ENCODE measurements around the gene ALPL. TPM values are rescaled to one million over a fixed set of nuclear protein-coding genes. Genes with fewer than 3 reads are reported as not detected.

The ALPL gene
- total RNA-seq, 1 experiment from 2014 or later = 0.63 TPM

DNA sequence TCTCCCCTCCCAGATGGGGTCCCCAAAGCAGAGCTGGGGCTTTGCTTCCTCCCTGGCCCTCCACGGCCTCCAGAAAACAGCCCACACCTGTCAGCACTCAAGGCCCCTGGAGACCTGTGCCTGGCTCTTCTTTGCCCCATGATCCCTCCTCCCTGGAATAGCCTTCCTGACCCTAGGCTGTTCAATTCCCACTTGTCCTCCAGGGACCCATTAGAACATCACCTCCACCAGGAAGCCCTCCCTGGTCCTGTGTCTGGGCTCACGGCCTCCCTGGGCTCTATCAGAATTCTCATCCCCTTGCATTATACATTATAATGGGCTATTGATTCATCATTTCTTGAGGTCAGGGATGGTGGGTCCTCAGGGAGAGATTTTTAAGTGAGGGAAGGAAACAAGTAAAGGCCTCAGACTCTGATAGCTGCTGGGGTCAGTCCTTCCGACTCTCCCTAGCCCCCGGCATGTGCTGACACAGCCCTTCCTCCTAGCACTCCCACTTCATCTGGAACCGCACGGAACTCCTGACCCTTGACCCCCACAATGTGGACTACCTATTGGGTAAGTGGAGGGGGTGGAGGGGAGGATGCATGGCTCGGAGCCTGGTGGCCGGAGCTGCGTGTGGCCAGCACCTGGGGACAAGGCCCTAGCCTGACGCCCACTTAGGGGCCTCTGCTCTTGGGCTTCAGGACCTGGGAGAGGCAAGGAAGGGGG is 60.8 kb downstream of the ALPL start:
- H3K36me3 ChIP-seq = no peaks in the 10 kb centered on the region
- no peak overlapping the region for H3K4me3 ChIP-seq
- no peaks in the 10 kb centered on the region for H3K27me3 ChIP-seq
- H3K27ac ChIP-seq = no peak overlapping the region
- H3K4me1 ChIP-seq = peaks cover 51% of the 10 kb centered on the region
- no peaks in the 10 kb centered on the region for H3K9me3 ChIP-seq (replicated peaks)
- DNase-seq = no peak

DNA sequence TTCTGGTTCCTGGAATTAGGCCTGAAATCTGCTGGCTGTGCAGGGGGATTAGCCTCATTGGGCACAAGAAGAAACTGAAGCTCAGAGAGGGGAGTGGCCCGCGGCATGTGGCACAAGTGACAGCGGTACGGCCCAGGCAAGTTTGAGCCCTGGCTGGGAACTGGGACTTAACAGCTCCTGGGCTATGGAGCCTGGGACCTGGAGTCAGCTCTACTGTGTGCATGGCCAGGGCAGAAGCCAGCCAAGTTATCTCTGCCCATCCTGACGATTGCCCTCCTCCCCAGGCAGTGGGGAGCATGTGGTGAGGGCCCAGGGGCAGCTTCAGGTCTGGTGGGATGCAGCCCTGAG is 61.3 kb downstream of the ALPL start:
- no peak overlapping the region for H3K4me3 ChIP-seq
- no peaks in the 10 kb centered on the region for H3K27me3 ChIP-seq
- H3K36me3 ChIP-seq = no peaks in the 10 kb centered on the region
- no peak overlapping the region for H3K27ac ChIP-seq
- DNase-seq = no peak
- no peaks in the 10 kb centered on the region for H3K9me3 ChIP-seq (replicated peaks)
- peaks cover 46% of the 10 kb centered on the region for H3K4me1 ChIP-seq

DNA sequence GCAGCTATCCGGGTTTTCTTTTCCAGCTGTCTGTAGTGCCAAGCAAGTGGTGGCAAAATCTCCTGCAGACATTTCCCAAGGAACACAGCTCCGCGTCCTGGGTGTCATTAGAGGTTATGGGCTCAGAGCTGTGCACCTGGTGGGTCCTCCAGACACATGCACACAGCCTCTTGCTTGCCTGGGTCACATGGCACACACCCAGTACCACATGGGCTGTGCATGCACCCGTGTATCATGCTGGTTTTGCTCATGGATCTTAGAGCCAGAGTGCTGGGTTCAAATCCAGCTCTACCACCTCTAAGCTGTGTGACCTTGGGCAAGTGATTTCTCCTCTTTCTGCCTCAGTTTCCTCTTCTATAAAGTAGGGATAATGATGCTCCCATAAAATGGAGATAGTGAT is 61.7 kb downstream of the ALPL start:
- Histone ChIP-seq H3K27ac (no peak overlapping the region), H3K9me3 (replicated peaks) (no peaks in the 10 kb centered on the region), H3K4me3 (no peak overlapping the region), H3K4me1 (peaks cover 42% of the 10 kb centered on the region), H3K36me3 (no peaks in the 10 kb centered on the region), H3K27me3 (no peaks in the 10 kb centered on the region)
- DNase-seq = no peak

DNA sequence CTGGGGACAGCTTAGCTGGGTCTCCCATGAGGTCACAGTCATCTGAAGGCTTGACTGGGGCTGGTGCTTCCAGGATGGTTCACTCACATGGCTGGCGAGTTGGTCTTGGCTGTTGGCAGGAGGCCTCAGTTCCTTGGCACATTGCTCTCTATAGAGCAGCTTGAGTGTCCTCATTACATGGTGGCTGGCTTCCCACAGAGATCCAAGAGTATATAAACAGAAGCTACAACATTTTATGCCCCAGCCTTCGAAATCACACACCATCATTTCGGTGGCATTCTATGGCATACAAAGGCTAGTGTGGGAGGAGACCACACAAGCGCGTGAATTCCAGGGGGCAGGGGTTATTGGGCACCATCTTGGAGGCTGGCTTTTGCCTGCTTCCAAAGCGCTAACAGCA is 63.0 kb downstream of the ALPL start:
- Histone ChIP-seq H3K36me3 (no peaks in the 10 kb centered on the region), H3K4me1 (peaks cover 35% of the 10 kb centered on the region), H3K4me3 (no peak overlapping the region), H3K27ac (no peak overlapping the region), H3K9me3 (replicated peaks) (no peaks in the 10 kb centered on the region), H3K27me3 (no peaks in the 10 kb centered on the region)
- DNase-seq = no peak

DNA sequence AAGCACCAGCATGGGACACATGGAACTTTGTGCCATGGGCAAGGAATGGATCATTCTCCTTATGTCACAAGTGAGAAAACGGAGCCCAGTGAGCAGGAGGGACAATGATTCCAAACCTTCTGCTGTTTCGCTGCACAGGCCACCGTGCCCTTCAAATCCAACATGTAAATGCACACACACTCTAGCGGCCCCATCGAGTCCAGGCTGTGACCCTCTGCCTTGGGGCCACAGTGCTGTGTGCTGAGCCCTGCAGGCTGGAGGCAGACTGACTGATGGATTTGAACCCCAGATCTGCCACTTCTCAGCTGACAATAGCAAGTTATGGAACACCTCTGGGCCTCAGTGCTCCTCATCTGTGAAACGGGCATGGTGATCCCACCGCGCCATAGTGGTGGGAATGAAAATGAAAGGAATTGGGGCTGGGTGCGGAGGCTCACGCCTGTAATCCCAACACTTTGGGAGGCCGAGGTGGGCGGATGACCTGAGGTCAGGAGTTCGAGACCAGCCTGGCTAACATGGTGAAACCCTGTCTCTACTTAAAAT is 63.6 kb downstream of the ALPL start:
- Histone ChIP-seq H3K4me3 (no peak overlapping the region), H3K36me3 (no peaks in the 10 kb centered on the region), H3K27ac (no peak overlapping the region), H3K9me3 (replicated peaks) (no peaks in the 10 kb centered on the region), H3K27me3 (no peaks in the 10 kb centered on the region), H3K4me1 (peaks cover 29% of the 10 kb centered on the region)
- DNase-seq = no peak

DNA sequence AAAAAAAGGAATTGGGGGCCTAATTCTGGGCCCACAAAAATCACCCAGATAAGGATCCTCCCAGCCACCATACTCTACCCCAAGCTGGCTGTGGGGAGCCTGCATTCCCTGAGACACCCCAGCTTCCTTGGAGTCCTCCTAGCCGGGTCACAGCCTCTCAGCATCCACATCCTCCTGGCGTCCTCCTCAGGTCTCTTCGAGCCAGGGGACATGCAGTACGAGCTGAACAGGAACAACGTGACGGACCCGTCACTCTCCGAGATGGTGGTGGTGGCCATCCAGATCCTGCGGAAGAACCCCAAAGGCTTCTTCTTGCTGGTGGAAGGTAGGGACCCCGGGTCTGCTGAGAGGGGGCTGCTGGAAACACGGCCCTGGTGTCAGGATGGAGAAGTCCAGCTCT is 64.3 kb downstream of the ALPL start:
- H3K27ac ChIP-seq = no peak overlapping the region
- no peaks in the 10 kb centered on the region for H3K27me3 ChIP-seq
- H3K9me3 ChIP-seq (replicated peaks) = no peaks in the 10 kb centered on the region
- no peak for DNase-seq
- H3K36me3 ChIP-seq = no peaks in the 10 kb centered on the region
- no peak overlapping the region for H3K4me3 ChIP-seq
- H3K4me1 ChIP-seq = peaks cover 22% of the 10 kb centered on the region

DNA sequence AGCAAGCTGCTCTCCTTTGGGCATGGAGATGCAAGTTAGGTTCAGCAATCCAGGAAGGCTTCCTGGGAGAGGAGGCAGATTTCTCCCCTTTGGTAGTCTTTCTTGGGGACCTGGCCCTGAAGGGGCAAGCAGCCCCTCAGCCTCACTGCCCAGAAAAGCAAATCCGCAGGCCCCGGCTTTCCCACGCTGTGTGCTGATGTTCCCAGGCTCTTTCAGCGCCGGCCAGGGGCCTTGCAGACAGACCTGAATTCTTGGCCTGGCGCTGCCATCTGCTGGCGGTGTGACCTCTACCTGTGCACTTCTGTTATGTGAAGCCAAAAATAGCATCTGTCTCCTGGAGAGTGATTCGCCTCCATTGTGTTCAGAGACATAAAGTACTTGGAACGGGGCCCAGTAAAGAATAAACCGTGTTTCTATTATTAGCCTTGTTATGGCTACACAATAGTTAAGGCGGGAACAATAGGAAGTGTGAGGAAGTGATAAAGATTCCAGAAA is 64.8 kb downstream of the ALPL start:
- H3K4me3 ChIP-seq = peak overlapping the region; percentile 25
- H3K4me1 ChIP-seq = peaks cover 17% of the 10 kb centered on the region
- peak; percentile 86 to 87 for DNase-seq
- H3K27me3 ChIP-seq = no peaks in the 10 kb centered on the region
- peak overlapping the region; percentile 54; the same call in 1 of the 2 replicates for H3K27ac ChIP-seq
- no peaks in the 10 kb centered on the region for H3K36me3 ChIP-seq
- H3K9me3 ChIP-seq (replicated peaks) = no peaks in the 10 kb centered on the region

DNA sequence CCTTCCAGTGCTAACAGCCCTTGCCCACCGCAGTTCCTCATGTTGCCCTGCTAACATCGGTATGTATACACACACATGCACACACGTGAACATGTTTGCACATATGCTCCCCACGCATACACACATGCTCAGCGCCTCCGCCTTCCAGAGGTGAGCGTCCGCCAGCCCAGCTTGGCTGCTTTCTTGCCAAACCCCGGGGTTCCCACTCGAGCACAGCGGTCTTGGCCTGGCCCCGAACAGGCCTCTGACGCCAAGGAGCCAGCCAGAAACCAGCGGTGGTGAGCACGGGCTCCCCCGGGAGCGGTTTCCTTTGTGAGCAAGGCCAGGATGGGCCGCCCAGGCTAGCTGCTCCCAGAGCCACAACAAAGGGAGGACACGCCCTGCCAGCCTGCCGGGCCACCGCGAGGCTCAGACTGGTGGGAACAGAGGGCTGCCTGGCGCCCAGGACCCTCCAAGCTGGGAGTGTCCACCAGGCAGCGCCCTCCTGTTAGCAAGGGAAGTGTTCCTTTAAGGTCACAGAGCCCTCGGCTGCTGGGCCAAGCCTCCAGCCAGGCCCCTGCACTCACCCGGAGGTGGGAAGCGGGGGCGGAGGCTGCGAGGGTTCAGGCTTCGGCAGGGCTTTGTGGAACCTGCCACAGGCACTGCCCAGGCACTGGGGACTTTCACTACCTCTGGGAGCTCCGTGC is 65.4 kb downstream of the ALPL start:
- Histone ChIP-seq H3K9me3 (replicated peaks) (no peaks in the 10 kb centered on the region), H3K27me3 (no peaks in the 10 kb centered on the region), H3K4me1 (peaks cover 11% of the 10 kb centered on the region), H3K27ac (peak overlapping the region; percentile 54; the same call in 1 of the 2 replicates), H3K4me3 (peak overlapping the region; percentile 25), H3K36me3 (no peaks in the 10 kb centered on the region)
- peak; percentile 82 to 91 for DNase-seq

DNA sequence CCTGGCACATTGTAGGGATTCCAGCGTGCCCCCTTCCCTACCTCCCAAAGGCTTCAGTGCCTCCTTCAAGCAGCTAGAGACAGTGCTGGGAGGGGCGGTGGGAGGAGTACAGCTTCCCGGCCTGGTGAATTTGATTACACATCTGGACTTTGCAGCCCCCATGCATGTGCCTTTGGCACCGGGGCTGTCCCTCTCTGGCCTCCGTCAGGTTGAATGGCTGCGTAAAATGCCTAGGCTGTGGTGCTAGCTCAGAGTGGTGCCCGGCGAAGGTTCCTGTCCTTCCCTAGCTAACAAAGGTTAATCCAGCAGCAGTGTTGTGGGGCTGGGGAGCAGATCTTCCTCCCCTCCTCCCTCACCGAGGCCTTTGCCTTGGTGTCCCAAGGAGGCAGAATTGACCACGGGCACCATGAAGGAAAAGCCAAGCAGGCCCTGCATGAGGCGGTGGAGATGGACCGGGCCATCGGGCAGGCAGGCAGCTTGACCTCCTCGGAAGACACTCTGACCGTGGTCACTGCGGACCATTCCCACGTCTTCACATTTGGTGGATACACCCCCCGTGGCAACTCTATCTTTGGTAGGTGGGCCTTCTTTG is 66.2 kb downstream of the ALPL start:
- H3K4me3 ChIP-seq = no peak overlapping the region
- no peaks in the 10 kb centered on the region for H3K36me3 ChIP-seq
- no peak for DNase-seq
- no peaks in the 10 kb centered on the region for H3K9me3 ChIP-seq (replicated peaks)
- H3K27ac ChIP-seq = no peak overlapping the region; the same call in 1 of the 2 replicates
- H3K27me3 ChIP-seq = no peaks in the 10 kb centered on the region
- peaks cover 5% of the 10 kb centered on the region; the same call in 1 of the 2 replicates for H3K4me1 ChIP-seq

DNA sequence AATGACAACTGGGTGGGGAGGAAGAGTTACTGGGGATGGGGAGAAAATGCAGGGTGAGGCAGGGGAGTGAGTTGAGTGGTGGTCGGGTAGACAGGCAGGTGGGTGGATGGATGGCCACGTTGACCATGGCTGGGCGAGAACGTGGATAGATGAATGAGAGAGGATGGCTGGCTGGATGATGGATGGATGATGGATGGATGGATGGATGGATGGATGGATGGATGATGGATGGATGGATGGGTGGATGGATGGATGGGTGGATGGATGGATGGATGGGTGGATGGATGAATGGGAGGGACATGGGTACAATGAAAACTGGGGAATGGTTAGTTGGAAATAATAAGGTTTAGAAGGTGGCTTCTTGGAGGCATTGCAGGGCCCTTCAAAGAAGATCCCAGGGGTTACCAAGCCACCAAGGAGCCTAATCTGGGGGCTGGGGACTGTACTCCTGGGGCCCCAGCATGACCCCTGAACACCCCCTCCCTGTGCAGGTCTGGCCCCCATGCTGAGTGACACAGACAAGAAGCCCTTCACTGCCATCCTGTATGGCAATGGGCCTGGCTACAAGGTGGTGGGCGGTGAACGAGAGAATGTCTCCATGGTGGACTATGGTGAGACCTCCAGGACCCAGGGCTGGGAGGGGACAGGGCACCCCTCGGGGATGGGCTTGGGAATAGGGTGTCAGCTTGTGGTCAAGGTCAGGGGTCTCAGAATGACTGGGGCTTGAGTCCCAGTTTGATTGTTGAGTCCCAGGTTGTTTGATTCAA is 67.0 kb downstream of the ALPL start:
- peaks cover 5% of the 10 kb centered on the region; the same call in 1 of the 2 replicates for H3K4me1 ChIP-seq
- H3K27me3 ChIP-seq = no peaks in the 10 kb centered on the region
- no peak for DNase-seq
- no peak overlapping the region for H3K4me3 ChIP-seq
- no peaks in the 10 kb centered on the region for H3K36me3 ChIP-seq
- no peak overlapping the region for H3K27ac ChIP-seq
- H3K9me3 ChIP-seq (replicated peaks) = no peaks in the 10 kb centered on the region

DNA sequence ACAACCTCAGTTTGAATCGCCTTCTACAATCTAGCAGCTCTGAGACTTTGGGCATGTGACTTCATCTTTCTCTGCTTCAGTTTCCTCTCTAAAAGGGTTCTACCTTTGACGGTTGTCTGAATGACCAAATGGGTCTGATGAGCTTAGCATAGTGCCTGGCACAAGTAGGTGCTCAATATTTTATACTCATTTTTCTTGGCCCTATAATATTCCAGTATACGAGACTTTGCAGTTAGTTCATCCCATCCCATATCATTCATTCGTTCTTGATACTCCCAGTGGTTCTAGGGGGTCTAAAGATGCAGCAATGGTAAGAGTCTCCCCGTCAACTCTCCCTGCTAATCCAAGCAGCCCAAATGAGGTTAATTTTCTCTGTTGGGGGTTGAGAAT is 67.6 kb downstream of the ALPL start:
- Histone ChIP-seq H3K4me3 (no peak overlapping the region), H3K36me3 (no peaks in the 10 kb centered on the region), H3K27ac (no peak overlapping the region), H3K9me3 (replicated peaks) (0 out of 2 replicates have a peak, but pooled peaks cover 1% of the 10 kb centered on the region), H3K27me3 (no peaks in the 10 kb centered on the region), H3K4me1 (peaks cover 5% of the 10 kb centered on the region; the same call in 1 of the 2 replicates)
- no peak for DNase-seq

DNA sequence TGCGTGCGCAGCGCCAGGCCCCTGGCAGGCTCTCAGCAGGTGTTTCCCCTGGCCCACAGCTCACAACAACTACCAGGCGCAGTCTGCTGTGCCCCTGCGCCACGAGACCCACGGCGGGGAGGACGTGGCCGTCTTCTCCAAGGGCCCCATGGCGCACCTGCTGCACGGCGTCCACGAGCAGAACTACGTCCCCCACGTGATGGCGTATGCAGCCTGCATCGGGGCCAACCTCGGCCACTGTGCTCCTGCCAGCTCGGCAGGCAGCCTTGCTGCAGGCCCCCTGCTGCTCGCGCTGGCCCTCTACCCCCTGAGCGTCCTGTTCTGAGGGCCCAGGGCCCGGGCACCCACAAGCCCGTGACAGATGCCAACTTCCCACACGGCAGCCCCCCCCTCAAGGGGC is 68.1 kb downstream of the ALPL start:
- H3K27me3 ChIP-seq = no peaks in the 10 kb centered on the region
- DNase-seq = no peak
- no peak overlapping the region for H3K4me3 ChIP-seq
- H3K27ac ChIP-seq = no peak overlapping the region
- H3K4me1 ChIP-seq = peaks cover 5% of the 10 kb centered on the region; the same call in 1 of the 2 replicates
- 0 out of 2 replicates have a peak, but pooled peaks cover 5% of the 10 kb centered on the region for H3K9me3 ChIP-seq (replicated peaks)
- no peaks in the 10 kb centered on the region for H3K36me3 ChIP-seq

DNA sequence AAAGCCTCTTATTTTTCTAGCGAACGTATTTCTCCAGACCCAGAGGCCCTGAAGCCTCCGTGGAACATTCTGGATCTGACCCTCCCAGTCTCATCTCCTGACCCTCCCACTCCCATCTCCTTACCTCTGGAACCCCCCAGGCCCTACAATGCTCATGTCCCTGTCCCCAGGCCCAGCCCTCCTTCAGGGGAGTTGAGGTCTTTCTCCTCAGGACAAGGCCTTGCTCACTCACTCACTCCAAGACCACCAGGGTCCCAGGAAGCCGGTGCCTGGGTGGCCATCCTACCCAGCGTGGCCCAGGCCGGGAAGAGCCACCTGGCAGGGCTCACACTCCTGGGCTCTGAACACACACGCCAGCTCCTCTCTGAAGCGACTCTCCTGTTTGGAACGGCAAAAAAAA is 68.7 kb downstream of the ALPL start:
- no peak for DNase-seq
- no peaks in the 10 kb centered on the region for H3K27me3 ChIP-seq
- H3K9me3 ChIP-seq (replicated peaks) = 0 out of 2 replicates have a peak, but pooled peaks cover 5% of the 10 kb centered on the region
- peaks cover 5% of the 10 kb centered on the region; the same call in 1 of the 2 replicates for H3K4me1 ChIP-seq
- no peaks in the 10 kb centered on the region for H3K36me3 ChIP-seq
- no peak overlapping the region for H3K27ac ChIP-seq
- no peak overlapping the region for H3K4me3 ChIP-seq

DNA sequence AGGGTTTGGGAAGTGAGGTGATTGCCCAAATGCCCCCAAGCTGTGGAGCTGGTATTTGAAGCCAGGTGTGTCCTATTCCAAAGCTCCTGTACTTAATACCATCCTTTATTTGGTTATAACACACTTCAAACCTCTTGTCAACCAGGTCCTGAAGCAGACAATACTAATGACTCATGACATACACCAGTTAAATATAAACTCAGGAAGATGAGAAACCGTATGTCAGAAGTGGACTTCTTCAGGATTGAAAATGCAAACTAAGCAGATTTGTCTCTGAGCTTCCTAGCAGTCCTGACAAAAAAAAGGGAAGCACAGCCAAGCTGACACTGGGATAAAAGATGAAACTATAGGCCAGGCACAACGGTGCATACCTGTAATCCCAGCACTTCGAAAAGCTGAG is 70.6 kb downstream of the ALPL start:
- Histone ChIP-seq H3K4me1 (no peaks in the 10 kb centered on the region; the same call in 1 of the 2 replicates), H3K27ac (no peak overlapping the region), H3K27me3 (no peaks in the 10 kb centered on the region), H3K9me3 (replicated peaks) (0 out of 2 replicates have a peak, but pooled peaks cover 5% of the 10 kb centered on the region), H3K36me3 (no peaks in the 10 kb centered on the region), H3K4me3 (no peak overlapping the region)
- no peak for DNase-seq

All from SJCRH30 (cell line).